ENCODE data around the gene MTX2. TPM values are rescaled to one million over a fixed set of nuclear protein-coding genes. Genes with fewer than 3 reads are reported as not detected.

Gene MTX2
- total RNA-seq, 1 donor = 13.0 TPM

GRCh38 chr2:176278927-176279326, 9.7 kb downstream of the MTX2 start:
- peaks cover 57% of the 10 kb centered on the region for H3K79me2 ChIP-seq (ENCODE audit: insufficient read depth, low read length)
- H3K27ac ChIP-seq (ENCODE audit: low read depth, low read length) = no peak overlapping the region
- no peak for TF ChIP-seq CTCF (IDR thresholded peaks at IDR 0.05; ENCODE audit: extremely low read depth, low read depth, low read length)
- H4K20me1 ChIP-seq (ENCODE audit: insufficient read depth, low read length) = peaks cover 43% of the 10 kb centered on the region
- no peak overlapping the region for H3K4me3 ChIP-seq (ENCODE audit: insufficient read depth, low read length)
- H3K4me1 ChIP-seq (ENCODE audit: insufficient read depth, low read length) = peaks cover 17% of the 10 kb centered on the region
- no peaks in the 10 kb centered on the region for H3K27me3 ChIP-seq (ENCODE audit: insufficient read depth, low read length)
- no peaks in the 10 kb centered on the region for H3K9me3 ChIP-seq (ENCODE audit: low read depth, low read length)
- no peaks in the 10 kb centered on the region for H3K36me3 ChIP-seq (ENCODE audit: insufficient read depth, low read length)
- H2AFZ ChIP-seq (ENCODE audit: low read length) = no peak overlapping the region
- no peak overlapping the region for H3K4me2 ChIP-seq (ENCODE audit: insufficient read depth, low read length)
- DNase-seq (ENCODE audit: insufficient read length, low spot score, missing footprints) = no peak

DNA sequence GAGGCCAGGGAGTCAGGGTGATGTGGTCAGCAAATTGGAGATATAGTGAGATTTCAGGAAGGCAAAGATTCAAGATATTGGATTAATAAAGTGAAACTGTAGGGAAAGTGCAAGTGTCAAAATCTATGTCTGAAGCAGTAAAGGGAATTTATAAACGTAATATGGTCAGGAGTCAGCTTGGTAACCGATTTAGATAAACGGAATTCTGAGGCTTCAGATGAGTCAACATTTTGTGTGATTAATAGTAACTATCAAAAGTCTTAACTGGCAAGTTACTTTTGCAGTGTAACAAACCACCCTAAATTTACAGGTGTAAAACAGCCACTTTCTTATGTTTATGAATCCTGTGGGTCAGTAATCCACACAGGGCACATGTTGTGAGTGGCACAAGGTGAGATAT, 10.9 kb downstream of the MTX2 start:
- Histone ChIP-seq H3K79me2 (ENCODE audit: insufficient read depth, low read length) (peaks cover 57% of the 10 kb centered on the region), H3K4me3 (ENCODE audit: insufficient read depth, low read length) (no peak overlapping the region), H3K27me3 (ENCODE audit: insufficient read depth, low read length) (no peaks in the 10 kb centered on the region), H3K36me3 (ENCODE audit: insufficient read depth, low read length) (no peaks in the 10 kb centered on the region), H3K4me1 (ENCODE audit: insufficient read depth, low read length) (peaks cover 17% of the 10 kb centered on the region), H4K20me1 (ENCODE audit: insufficient read depth, low read length) (peaks cover 39% of the 10 kb centered on the region), H3K4me2 (ENCODE audit: insufficient read depth, low read length) (no peak overlapping the region), H3K27ac (ENCODE audit: low read depth, low read length) (no peak overlapping the region), H3K9me3 (ENCODE audit: low read depth, low read length) (no peaks in the 10 kb centered on the region), H2AFZ (ENCODE audit: low read length) (no peak overlapping the region)
- no peak for DNase-seq (ENCODE audit: insufficient read length, low spot score, missing footprints)
- no peak for TF ChIP-seq CTCF (IDR thresholded peaks at IDR 0.05; ENCODE audit: extremely low read depth, low read depth, low read length)

- Histone ChIP-seq H4K20me1 (ENCODE audit: insufficient read depth, low read length) (peaks cover 44% of the 10 kb centered on the region), H3K9me3 (ENCODE audit: low read depth, low read length) (no peaks in the 10 kb centered on the region), H3K36me3 (ENCODE audit: insufficient read depth, low read length) (no peaks in the 10 kb centered on the region), H3K4me3 (ENCODE audit: insufficient read depth, low read length) (no peak overlapping the region), H3K27me3 (ENCODE audit: insufficient read depth, low read length) (no peaks in the 10 kb centered on the region), H3K4me1 (ENCODE audit: insufficient read depth, low read length) (peaks cover 17% of the 10 kb centered on the region), H2AFZ (ENCODE audit: low read length) (no peak overlapping the region), H3K79me2 (ENCODE audit: insufficient read depth, low read length) (peaks cover 61% of the 10 kb centered on the region), H3K4me2 (ENCODE audit: insufficient read depth, low read length) (peak overlapping the region; percentile 3), H3K27ac (ENCODE audit: low read depth, low read length) (no peak overlapping the region)
- peak; percentile 45 for DNase-seq (ENCODE audit: insufficient read length, low spot score, missing footprints)
- TF ChIP-seq CTCF (IDR thresholded peaks at IDR 0.05; ENCODE audit: extremely low read depth, low read depth, low read length) = no peak
Observed at GRCh38 chr2:176280867-176281658, 11.8 kb downstream of the MTX2 start.

GRCh38 chr2:176283291-176284068, 14.2 kb downstream of the MTX2 start:
- Histone ChIP-seq H3K79me2 (ENCODE audit: insufficient read depth, low read length) (peaks cover 73% of the 10 kb centered on the region), H2AFZ (ENCODE audit: low read length) (no peak overlapping the region), H3K4me2 (ENCODE audit: insufficient read depth, low read length) (no peak overlapping the region), H3K36me3 (ENCODE audit: insufficient read depth, low read length) (no peaks in the 10 kb centered on the region), H3K27ac (ENCODE audit: low read depth, low read length) (no peak overlapping the region), H3K27me3 (ENCODE audit: insufficient read depth, low read length) (no peaks in the 10 kb centered on the region), H3K9me3 (ENCODE audit: low read depth, low read length) (no peaks in the 10 kb centered on the region), H4K20me1 (ENCODE audit: insufficient read depth, low read length) (peaks cover 45% of the 10 kb centered on the region), H3K4me3 (ENCODE audit: insufficient read depth, low read length) (no peak overlapping the region), H3K4me1 (ENCODE audit: insufficient read depth, low read length) (peaks cover 17% of the 10 kb centered on the region)
- DNase-seq (ENCODE audit: insufficient read length, low spot score, missing footprints) = no peak
- TF ChIP-seq CTCF (IDR thresholded peaks at IDR 0.05; ENCODE audit: extremely low read depth, low read depth, low read length) = no peak
